H1 (cell line): ENCODE measurements around the gene LCLAT1. TPM values are rescaled to one million over a fixed set of nuclear protein-coding genes. Genes with fewer than 3 reads are reported as not detected.

Experiments used
- CHD1 ChIP-seq: IDR thresholded peaks from 2 replicates; pipeline ENCODE4 v1.6.1; 2012; ENCODE audit warnings: low read depth, low read length, improper control_type of control experiment
- RBBP5 ChIP-seq: IDR thresholded peaks from 2 replicates; pipeline ENCODE4 v1.7.1; 2012; ENCODE audit warnings: low read depth, mild to moderate bottlenecking, inconsistent platforms, low read length, moderate library complexity, borderline replicate concordance
- SP4 ChIP-seq: IDR thresholded peaks from 2 replicates; pipeline ENCODE4 v1.6.1; 2012; ENCODE audit warnings: low read length, inconsistent platforms
- TEAD4 ChIP-seq: IDR thresholded peaks from 2 replicates; pipeline ENCODE4 v1.6.1; 2012; ENCODE audit warnings: low read depth, low read length, inconsistent platforms, mixed read lengths
- polyA plus RNA-seq, 7 experiments: library from polyadenylated mRNA; depleted of rRNA in 3 of 7; stranded (reverse) in 5 of 7; unstranded in 2 of 7; fragments of >200 nt in 5 of 7; fragments of 200-250 nt in 2 of 7; gene quantifications; 1 replicate in 5 of 7; 2 replicates in 1 of 7; 4 replicates in 1 of 7; pipeline versions ENCODE4 v1.2.1 to v1.2.3, GENCODE V29; 2011 to 2013; ENCODE audit warnings: missing spikeins in 2 of 7, mixed read lengths in 2 of 7
- total RNA-seq: library from RNA; stranded (reverse); fragmentation: NEBNext Ultra II Directional; extraction: Animal tissue kit (Norgen Biotek cat#: 25700); gene quantifications from 2 replicates; pipeline ENCODE4 v1.2.1, GENCODE V29; 2021
- TF ChIP-seq, protein P1 (sequence below): IDR thresholded peaks from 2 replicates; pipeline ENCODE4 v1.6.1; 2012; ENCODE audit warnings: low read length, inconsistent platforms

Gene LCLAT1
- total and polyA plus RNA-seq, 2 of the 8 experiments (the other 6 are each of a cell fraction or from before 2014, with no cell fraction given) = 7.6 to 22.0 TPM

DNA sequence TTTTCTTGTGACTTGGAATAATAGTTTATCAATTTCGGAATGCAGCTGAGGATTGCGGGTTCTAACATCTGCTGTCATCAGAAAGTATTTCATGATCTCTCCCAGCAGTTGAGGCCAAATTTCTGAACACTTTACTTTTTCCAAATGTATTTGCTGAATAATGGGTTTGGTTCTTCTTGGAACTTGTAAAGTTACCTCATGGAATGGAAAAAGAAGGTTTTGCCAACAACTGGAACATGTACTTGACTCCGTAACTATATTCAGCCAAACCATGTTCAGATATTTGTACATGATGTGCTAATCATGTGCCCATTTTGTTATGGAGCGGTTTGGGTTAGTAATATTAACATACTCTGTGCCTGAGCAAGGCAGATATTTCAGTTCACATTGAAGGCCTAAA is 119.6 kb downstream of the LCLAT1 start (continued):
- TF ChIP-seq, protein P1, sequence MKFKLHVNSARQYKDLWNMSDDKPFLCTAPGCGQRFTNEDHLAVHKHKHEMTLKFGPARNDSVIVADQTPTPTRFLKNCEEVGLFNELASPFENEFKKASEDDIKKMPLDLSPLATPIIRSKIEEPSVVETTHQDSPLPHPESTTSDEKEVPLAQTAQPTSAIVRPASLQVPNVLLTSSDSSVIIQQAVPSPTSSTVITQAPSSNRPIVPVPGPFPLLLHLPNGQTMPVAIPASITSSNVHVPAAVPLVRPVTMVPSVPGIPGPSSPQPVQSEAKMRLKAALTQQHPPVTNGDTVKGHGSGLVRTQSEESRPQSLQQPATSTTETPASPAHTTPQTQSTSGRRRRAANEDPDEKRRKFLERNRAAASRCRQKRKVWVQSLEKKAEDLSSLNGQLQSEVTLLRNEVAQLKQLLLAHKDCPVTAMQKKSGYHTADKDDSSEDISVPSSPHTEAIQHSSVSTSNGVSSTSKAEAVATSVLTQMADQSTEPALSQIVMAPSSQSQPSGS = no peak
- TF ChIP-seq SP4 = no peak
- no peak for TF ChIP-seq TEAD4
- no peak for TF ChIP-seq RBBP5
- no peak for TF ChIP-seq CHD1
- TF ChIP-seq, all 59 proteins: peak for 0
